Calu3 (cell line): ENCODE measurements around the gene ADIRF. TPM values are rescaled to one million over a fixed set of nuclear protein-coding genes. Genes with fewer than 3 reads are reported as not detected.

Experiments
- BruUV-seq: library from RNA; stranded (reverse); fragments of 400-500 nt; replicated peaks from 2 replicates; lab custom pipeline; 2021; lab: Mats Ljungman, UMichigan
- CTCF ChIA-PET: fragments of 300-600 bp; sonication (Branson Sonifier 250); formaldehyde crosslinking; loops from one replicate; lab custom pipeline; 2022; ENCODE audit warnings: antibody characterized with exemption; lab: Charles Lee
- DNase-seq: peaks from one replicate; pipeline ENCODE4 v3.0.0; 2022
- H3K27ac Mint-ChIP-seq: one replicate; pipeline ENCODE4 v1.8.0; 2022; ENCODE audit warnings: mixed read lengths; ENCODE audit not compliant: unreplicated experiment
- H3K27me3 Mint-ChIP-seq: one replicate; pipeline ENCODE4 v1.8.0; 2022; ENCODE audit warnings: mixed read lengths; ENCODE audit not compliant: unreplicated experiment
- H3K36me3 Mint-ChIP-seq: one replicate; pipeline ENCODE4 v1.8.0; 2022; ENCODE audit warnings: mild to moderate bottlenecking, moderate library complexity, mixed read lengths; ENCODE audit not compliant: insufficient read depth, unreplicated experiment
- H3K4me1 Mint-ChIP-seq: one replicate; pipeline ENCODE4 v1.8.0; 2022; ENCODE audit warnings: mild to moderate bottlenecking, low read depth, mixed read lengths; ENCODE audit not compliant: unreplicated experiment
- H3K4me3 Mint-ChIP-seq: one replicate; pipeline ENCODE4 v1.8.0; 2022; ENCODE audit warnings: mild to moderate bottlenecking, low read depth, moderate library complexity, mixed read lengths; ENCODE audit not compliant: unreplicated experiment
- H3K9me3 Mint-ChIP-seq: one replicate; pipeline ENCODE4 v1.8.0; 2022; ENCODE audit warnings: low read depth, mixed read lengths; ENCODE audit not compliant: unreplicated experiment
- intact Hi-C: fragments of 100-400 bp; cut with micrococcal nuclease; formaldehyde crosslinking; loops from one replicate; pipeline ENCODE4 v1.10.0; 2022; ENCODE audit not compliant: unreplicated experiment
- total RNA-seq: library from RNA; stranded (reverse); gene quantifications from 2 replicates; pipeline ENCODE4 v1.2.3, GENCODE V29; 2022
- TF ChIP-seq, protein P1 (sequence below): fragments of 200-600 bp; IDR thresholded peaks from one replicate; pipeline ENCODE4 v1.8.0; 2022; ENCODE audit warnings: antibody characterized with exemption; ENCODE audit not compliant: unreplicated experiment

The ADIRF gene
- total RNA-seq, 1 experiment from 2014 or later, result not detected

DNA sequence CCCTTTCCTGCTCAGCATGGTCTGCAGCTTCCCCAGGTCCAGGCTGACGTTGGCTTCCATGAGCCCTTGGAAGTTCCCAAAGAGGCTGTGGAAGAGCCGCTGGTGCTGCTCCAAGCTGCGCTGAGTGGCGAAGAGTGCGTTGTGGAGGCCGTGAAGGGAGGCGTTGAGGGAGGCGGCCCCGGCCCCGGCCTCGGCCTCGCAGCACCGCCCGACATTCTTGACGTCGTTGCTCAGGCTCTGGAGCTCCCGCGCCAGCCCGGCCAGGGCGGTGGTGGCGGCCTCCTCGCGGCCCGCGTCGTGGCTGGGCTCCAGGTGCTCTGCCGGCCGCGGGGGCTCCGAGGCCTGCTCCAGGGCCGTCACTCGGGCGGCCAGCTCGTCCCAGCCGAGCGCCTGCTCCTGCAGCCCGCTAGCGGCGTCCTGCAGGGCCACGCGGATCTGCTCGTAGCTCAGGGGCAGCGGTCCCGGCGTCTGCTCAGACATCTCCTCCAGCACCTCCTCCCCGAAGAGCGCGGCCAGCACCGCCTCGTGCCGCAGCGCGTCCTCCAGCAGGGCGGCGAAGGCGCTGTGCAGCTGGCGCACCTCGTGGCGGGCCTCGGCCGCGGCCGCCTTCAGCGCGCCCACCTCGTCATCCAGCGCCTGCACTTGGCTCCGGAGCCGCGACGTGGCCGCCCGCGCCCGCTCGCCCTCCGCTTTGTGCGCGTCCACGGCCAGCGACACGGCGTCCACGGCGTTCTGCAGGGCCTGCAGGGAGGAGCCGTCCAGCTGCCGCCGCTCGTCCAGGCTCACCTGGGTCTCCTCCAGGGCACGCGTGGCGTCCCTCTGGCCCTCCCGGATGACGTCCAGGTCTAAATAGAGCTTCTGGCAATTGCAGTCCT, 25.6 kb upstream of the ADIRF start:
- no peaks in the 10 kb centered on the region for H3K4me1 Mint-ChIP-seq
- CTCF ChIA-PET, result interaction anchor here (0.6 kb wide), 1 partner anchor 229 kb away, joined by 7 read pairs; no protein-coding TSS in a partner anchor
- H3K27me3 Mint-ChIP-seq, result peaks cover 13% of the 10 kb centered on the region
- peaks cover 5% of the 10 kb centered on the region for H3K36me3 Mint-ChIP-seq
- no peaks in the 10 kb centered on the region for H3K9me3 Mint-ChIP-seq
- BruUV-seq, result no TSS peak
- DNase-seq, result no peak
- no peak overlapping the region for H3K27ac Mint-ChIP-seq
- no peak overlapping the region for H3K4me3 Mint-ChIP-seq
- intact Hi-C loops, result no loop called here
- TF ChIP-seq, protein P1, sequence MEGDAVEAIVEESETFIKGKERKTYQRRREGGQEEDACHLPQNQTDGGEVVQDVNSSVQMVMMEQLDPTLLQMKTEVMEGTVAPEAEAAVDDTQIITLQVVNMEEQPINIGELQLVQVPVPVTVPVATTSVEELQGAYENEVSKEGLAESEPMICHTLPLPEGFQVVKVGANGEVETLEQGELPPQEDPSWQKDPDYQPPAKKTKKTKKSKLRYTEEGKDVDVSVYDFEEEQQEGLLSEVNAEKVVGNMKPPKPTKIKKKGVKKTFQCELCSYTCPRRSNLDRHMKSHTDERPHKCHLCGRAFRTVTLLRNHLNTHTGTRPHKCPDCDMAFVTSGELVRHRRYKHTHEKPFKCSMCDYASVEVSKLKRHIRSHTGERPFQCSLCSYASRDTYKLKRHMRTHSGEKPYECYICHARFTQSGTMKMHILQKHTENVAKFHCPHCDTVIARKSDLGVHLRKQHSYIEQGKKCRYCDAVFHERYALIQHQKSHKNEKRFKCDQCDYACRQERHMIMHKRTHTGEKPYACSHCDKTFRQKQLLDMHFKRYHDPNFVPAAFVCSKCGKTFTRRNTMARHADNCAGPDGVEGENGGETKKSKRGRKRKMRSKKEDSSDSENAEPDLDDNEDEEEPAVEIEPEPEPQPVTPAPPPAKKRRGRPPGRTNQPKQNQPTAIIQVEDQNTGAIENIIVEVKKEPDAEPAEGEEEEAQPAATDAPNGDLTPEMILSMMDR, result no peak

DNA sequence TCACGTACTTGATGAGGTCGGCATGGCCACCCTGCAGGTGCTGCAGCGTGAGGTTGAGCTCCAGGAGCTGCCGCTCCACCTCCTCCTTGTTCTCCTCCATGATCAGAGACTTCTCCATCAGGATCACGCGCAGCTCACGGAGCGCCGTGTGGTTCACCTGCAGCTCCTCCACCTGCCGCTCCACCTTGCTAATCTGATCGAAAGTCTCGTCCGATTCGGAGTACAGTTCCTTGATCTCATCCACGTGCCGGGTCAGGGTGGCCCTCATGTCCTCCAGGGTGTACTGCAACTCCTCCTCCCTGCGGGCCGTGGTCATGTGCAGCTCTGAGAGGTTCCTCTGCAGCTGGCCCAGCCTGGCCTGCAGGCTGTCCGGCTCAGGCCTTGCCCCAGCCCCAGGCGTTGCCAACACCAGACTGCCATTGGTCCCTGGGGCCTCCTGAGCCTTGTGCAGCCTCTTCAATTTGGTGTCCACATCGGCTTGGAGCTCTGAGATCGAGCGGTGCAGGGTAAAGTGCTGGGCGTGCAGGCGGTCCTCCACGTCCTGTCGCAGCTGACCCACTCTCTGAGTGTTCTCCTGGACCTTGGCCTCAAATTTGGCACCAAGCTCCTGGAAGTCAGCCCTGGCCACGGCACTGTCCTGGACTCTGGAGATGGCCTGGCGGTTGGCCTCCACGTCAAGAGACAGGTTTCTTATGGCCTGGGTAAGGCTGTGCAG, 24.8 kb upstream of the ADIRF start:
- Mint-ChIP-seq H3K27ac (no peak overlapping the region), H3K4me3 (no peak overlapping the region), H3K9me3 (no peaks in the 10 kb centered on the region), H3K27me3 (peaks cover 13% of the 10 kb centered on the region), H3K4me1 (no peaks in the 10 kb centered on the region), H3K36me3 (peaks cover 5% of the 10 kb centered on the region)
- TF ChIP-seq, protein P1, result no peak
- CTCF ChIA-PET, result interaction anchor here (1.0 kb wide), 1 partner anchor 17 kb away, joined by 3 read pairs; no protein-coding TSS in a partner anchor
- no peak for DNase-seq
- BruUV-seq, result no TSS peak
- intact Hi-C loops, result no loop called here

GRCh38 chr10:86944031-86944419, 24.3 kb upstream of the ADIRF start:
- H3K36me3 Mint-ChIP-seq, result peaks cover 5% of the 10 kb centered on the region
- BruUV-seq, result no TSS peak
- H3K27me3 Mint-ChIP-seq, result peaks cover 13% of the 10 kb centered on the region
- TF ChIP-seq, protein P1, result no peak
- intact Hi-C loops, result no loop called here
- DNase-seq, result no peak
- no peaks in the 10 kb centered on the region for H3K9me3 Mint-ChIP-seq
- H3K27ac Mint-ChIP-seq, result no peak overlapping the region
- no peaks in the 10 kb centered on the region for H3K4me1 Mint-ChIP-seq
- no peak overlapping the region for H3K4me3 Mint-ChIP-seq
- CTCF ChIA-PET, result interaction anchor here (1.0 kb wide), 1 partner anchor 17 kb away, joined by 3 read pairs; no protein-coding TSS in a partner anchor

DNA sequence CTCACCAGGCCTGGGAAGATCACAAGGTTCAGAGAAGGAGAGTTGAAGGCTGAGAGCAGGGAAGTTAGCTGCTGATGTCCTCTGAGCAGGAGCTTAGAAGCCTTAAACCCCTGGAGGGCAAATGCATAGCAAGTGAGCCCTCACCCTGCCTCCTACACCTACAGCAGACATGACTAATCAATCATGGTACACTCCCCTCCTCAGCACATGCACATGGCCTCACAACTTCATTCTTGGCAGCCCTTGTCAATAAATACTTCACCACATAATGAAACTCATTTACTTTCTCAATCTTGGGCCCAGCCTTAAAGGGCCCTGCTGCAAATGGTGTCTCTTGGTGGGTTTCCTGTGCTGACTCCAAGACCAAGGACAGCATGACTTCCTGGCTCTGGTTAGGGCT, 23.8 kb upstream of the ADIRF start:
- peaks cover 13% of the 10 kb centered on the region for H3K27me3 Mint-ChIP-seq
- no TSS peak for BruUV-seq
- no peaks in the 10 kb centered on the region for H3K4me1 Mint-ChIP-seq
- no peak for DNase-seq
- no peak overlapping the region for H3K4me3 Mint-ChIP-seq
- no peaks in the 10 kb centered on the region for H3K9me3 Mint-ChIP-seq
- CTCF ChIA-PET, result interaction anchor here (1.0 kb wide), 1 partner anchor 16 kb away, joined by 3 read pairs; no protein-coding TSS in a partner anchor
- intact Hi-C loops, result no loop called here
- peaks cover 2% of the 10 kb centered on the region for H3K36me3 Mint-ChIP-seq
- TF ChIP-seq, protein P1, result no peak
- H3K27ac Mint-ChIP-seq, result no peak overlapping the region
